Measurements from ENCODE around the gene KRTAP21-1.

DNA sequence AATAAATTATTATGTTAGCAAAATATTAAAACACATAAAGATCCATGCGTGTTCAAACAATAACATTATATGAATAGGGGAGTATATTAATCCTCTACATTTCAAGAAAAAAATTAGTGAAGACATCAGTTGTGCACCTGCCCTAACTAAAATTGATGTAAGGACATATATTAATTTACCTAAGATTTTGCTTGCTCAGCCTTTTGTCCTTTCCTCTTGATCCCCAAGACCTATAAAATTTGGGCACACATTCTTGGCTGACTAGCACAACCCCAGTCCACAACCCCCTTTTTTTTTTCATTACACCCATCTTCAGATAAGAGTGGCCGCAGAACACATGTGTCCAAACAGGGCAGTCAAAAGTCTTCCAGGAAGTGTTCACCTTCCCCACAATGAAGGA, 14.8 kb downstream of the KRTAP21-1 start:
- TF ChIP-seq, protein P1, sequence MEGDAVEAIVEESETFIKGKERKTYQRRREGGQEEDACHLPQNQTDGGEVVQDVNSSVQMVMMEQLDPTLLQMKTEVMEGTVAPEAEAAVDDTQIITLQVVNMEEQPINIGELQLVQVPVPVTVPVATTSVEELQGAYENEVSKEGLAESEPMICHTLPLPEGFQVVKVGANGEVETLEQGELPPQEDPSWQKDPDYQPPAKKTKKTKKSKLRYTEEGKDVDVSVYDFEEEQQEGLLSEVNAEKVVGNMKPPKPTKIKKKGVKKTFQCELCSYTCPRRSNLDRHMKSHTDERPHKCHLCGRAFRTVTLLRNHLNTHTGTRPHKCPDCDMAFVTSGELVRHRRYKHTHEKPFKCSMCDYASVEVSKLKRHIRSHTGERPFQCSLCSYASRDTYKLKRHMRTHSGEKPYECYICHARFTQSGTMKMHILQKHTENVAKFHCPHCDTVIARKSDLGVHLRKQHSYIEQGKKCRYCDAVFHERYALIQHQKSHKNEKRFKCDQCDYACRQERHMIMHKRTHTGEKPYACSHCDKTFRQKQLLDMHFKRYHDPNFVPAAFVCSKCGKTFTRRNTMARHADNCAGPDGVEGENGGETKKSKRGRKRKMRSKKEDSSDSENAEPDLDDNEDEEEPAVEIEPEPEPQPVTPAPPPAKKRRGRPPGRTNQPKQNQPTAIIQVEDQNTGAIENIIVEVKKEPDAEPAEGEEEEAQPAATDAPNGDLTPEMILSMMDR (IDR thresholded peaks at IDR 0.05), result no peak
- TF ChIP-seq POLR2AphosphoS5 (IDR thresholded peaks at IDR 0.05; ENCODE audit: insufficient read depth in 1 of 2, low read depth in 1 of 2), result no peak
- TF ChIP-seq POLR2A (IDR thresholded peaks at IDR 0.05), result no peak

Measured in vagina (tissue), 2 donors.